Lower lobe of right lung (tissue), 2 donors: ENCODE measurements around the gene NELL1. TPM values are rescaled to one million over a fixed set of nuclear protein-coding genes. Genes with fewer than 3 reads are reported as not detected.

Experiments
- ATAC-seq, 2 donors: fragments of 200-7000 bp; cut with Tn5 transposase; one replicate each; pipeline ENCODE4 v1.9.1; 2020 to 2022; ENCODE audit warnings: mild to moderate bottlenecking in 2 of 2, moderate library complexity in 2 of 2
- DNase-seq: peaks from one replicate; pipeline ENCODE4 v3.0.0-alpha.2; 2020
- H3K27ac ChIP-seq: fragments of 200-600 bp; one replicate; pipeline ENCODE4 v1.8.0; 2022
- H3K27me3 ChIP-seq: fragments of 200-600 bp; one replicate; pipeline ENCODE4 v1.8.0; 2022; ENCODE audit warnings: low read depth
- H3K36me3 ChIP-seq: fragments of 200-600 bp; one replicate; pipeline ENCODE4 v1.8.0; 2022; ENCODE audit warnings: mild to moderate bottlenecking
- H3K4me1 ChIP-seq: fragments of 200-600 bp; one replicate; pipeline ENCODE4 v1.8.0; 2022
- H3K4me3 ChIP-seq: fragments of 200-600 bp; one replicate; pipeline ENCODE4 v1.8.0; 2022; ENCODE audit warnings: mild to moderate bottlenecking
- H3K9me3 ChIP-seq: fragments of 200-600 bp; one replicate; pipeline ENCODE4 v1.8.0; 2022
- CTCF ChIP-seq: fragments of 200-600 bp; IDR thresholded peaks from one replicate; pipeline ENCODE4 v1.8.0; 2022; ENCODE audit warnings: antibody characterized with exemption, mild to moderate bottlenecking
- intact Hi-C: fragments of 100-400 bp; cut with DNase I; formaldehyde crosslinking; loops from one replicate; pipeline ENCODE4 v1.11.0; 2022
- total RNA-seq: library from RNA; stranded (reverse); fragmentation: NEBNext Ultra II Directional; extraction: Animal tissue kit (Norgen Biotek cat#: 25700); gene quantifications from one replicate; pipeline ENCODE4 v1.2.1, GENCODE V29; 2021
- donor health status: DM: no; HTN: yes; CAD: no; lungs with severe emphysema.

The NELL1 gene
- total RNA-seq, 1 donor from 2014 or later: 0.15 TPM

- no peak for TF ChIP-seq CTCF
- intact Hi-C loops: no loop called here
- no peak for DNase-seq
Observed at GRCh38 chr11:21501245-21501644, 831.9 kb downstream of the NELL1 start.

GRCh38 chr11:21505070-21505469, 835.7 kb downstream of the NELL1 start:
- Histone ChIP-seq H3K9me3 (no peaks in the 10 kb centered on the region), H3K4me3 (no peak overlapping the region), H3K27ac (no peak overlapping the region), H3K36me3 (no peaks in the 10 kb centered on the region), H3K27me3 (no peaks in the 10 kb centered on the region), H3K4me1 (no peaks in the 10 kb centered on the region)
- ATAC-seq (no peak), DNase-seq (no peak)
- intact Hi-C loops: no loop called here
- no peak for TF ChIP-seq CTCF

More at GRCh38 chr11:21501245-21501644, 831.9 kb downstream of the NELL1 start:
- Histone ChIP-seq H3K27me3 (no peaks in the 10 kb centered on the region), H3K27ac (no peak overlapping the region), H3K4me1 (no peaks in the 10 kb centered on the region), H3K4me3 (no peak overlapping the region), H3K9me3 (no peaks in the 10 kb centered on the region), H3K36me3 (no peaks in the 10 kb centered on the region)
- ATAC-seq: no peak

GRCh38 chr11:21511835-21512440, 842.6 kb downstream of the NELL1 start:
- Histone ChIP-seq H3K9me3 (no peaks in the 10 kb centered on the region), H3K4me1 (no peaks in the 10 kb centered on the region), H3K36me3 (no peaks in the 10 kb centered on the region), H3K27ac (no peak overlapping the region), H3K27me3 (no peaks in the 10 kb centered on the region), H3K4me3 (no peak overlapping the region)
- intact Hi-C loops: no loop called here
- DNase-seq (peak; percentile 69), ATAC-seq (peak; percentile 76 to 78)
- peak; percentile 50 for TF ChIP-seq CTCF

- H3K36me3 ChIP-seq: no peaks in the 10 kb centered on the region
- no peaks in the 10 kb centered on the region for H3K9me3 ChIP-seq
- no peak overlapping the region for H3K4me3 ChIP-seq
- intact Hi-C loops: no loop called here
- TF ChIP-seq CTCF: no peak
- H3K27ac ChIP-seq: no peak overlapping the region
- ATAC-seq (no peak), DNase-seq (no peak)
- no peaks in the 10 kb centered on the region for H3K4me1 ChIP-seq
- no peaks in the 10 kb centered on the region for H3K27me3 ChIP-seq
Observed at GRCh38 chr11:21514316-21514715, 844.9 kb downstream of the NELL1 start.

GRCh38 chr11:21520244-21520643, 850.9 kb downstream of the NELL1 start:
- H3K4me1 ChIP-seq: no peaks in the 10 kb centered on the region
- intact Hi-C loops: no loop called here
- no peak for ATAC-seq
- H3K4me3 ChIP-seq: no peak overlapping the region
- no peak for TF ChIP-seq CTCF
- no peaks in the 10 kb centered on the region for H3K27me3 ChIP-seq
- DNase-seq: no peak
- no peak overlapping the region for H3K27ac ChIP-seq
- no peaks in the 10 kb centered on the region for H3K9me3 ChIP-seq
- H3K36me3 ChIP-seq: no peaks in the 10 kb centered on the region
